ENCODE measurements around the gene ASIC4.

ASIC4 gene

DNA sequence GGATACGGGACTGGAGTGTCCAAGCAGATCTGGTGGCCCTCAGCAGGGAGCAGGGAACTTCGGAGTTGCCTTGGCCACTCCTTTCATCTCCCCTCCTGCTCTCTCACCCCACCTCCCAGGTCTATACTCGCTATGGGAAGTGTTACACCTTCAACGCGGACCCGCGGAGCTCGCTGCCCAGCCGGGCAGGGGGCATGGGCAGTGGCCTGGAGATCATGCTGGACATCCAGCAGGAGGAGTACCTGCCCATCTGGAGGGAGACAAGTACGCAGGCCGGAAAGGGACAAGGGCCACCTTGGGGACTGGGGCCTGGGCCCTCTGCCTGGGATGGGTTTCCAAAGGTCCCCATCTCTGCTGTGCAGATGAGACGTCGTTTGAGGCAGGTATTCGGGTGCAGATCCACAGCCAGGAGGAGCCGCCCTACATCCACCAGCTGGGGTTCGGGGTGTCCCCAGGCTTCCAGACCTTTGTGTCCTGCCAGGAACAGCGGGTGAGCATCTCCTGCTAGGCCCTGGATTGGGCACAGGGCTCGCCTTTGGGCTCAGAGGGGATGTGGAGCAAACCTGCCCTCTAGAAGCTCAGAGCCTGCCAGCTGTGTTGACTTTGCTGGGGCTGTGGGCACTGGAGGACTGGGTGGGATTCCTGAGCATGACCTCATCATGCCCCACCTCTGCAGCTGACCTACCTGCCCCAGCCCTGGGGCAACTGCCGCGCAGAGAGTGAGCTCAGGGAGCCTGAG is 17.5 kb downstream of the ASIC4 start:
- DNase-seq (ENCODE audit: low read depth in 3 of 3, low spot score in 1 of 3) = no peak

DNA sequence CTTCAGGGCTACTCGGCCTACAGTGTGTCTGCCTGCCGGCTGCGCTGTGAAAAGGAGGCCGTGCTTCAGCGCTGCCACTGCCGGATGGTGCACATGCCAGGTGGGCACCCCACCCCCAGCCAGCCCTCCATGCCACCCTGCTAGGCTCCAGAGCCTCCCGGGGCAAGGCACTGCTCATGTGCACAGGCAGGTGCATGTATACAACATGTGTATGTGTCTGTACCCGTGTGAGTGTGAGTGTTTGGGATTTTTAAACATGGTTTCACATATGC is 18.0 kb downstream of the ASIC4 start:
- DNase-seq (ENCODE audit: low read depth in 3 of 3, low spot score in 1 of 3) = no peak

DNA sequence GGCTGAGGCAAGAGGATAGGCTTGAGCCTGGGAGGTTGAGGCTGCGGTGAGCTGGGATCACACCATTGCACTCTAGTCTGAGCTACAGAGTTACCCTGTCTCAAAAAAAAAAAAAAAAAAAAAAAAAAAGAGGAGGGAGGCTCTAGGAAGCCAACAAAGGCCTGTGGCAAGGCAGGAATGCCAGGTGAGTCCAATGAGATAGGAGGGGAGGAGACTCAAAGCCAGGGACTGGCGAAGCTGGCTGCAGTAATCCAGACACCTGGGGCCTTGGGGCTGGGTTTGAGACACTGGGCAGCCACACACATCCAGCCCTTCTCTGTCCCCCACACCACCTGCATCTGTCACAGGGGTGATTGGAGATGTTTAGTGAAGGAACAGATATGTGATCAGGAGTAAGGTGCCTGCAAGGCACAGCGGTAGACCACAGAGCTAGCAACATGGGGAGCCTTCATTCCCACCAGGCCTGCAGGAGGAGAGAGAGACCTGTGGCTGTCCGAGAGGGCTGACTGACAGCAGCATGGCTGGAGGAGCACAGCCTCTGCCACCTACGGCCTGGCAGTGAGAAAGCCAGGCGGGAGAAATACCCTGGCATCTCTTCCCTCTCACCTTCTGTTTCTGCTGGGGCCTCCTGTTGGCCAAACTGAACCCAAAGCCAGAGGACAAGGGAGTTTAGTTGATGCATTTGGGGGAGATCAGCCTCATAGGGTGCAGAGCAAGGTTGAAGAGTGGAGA is 19.8 kb downstream of the ASIC4 start:
- DNase-seq (ENCODE audit: low read depth in 3 of 3, low spot score in 1 of 3) = no peak

DNA sequence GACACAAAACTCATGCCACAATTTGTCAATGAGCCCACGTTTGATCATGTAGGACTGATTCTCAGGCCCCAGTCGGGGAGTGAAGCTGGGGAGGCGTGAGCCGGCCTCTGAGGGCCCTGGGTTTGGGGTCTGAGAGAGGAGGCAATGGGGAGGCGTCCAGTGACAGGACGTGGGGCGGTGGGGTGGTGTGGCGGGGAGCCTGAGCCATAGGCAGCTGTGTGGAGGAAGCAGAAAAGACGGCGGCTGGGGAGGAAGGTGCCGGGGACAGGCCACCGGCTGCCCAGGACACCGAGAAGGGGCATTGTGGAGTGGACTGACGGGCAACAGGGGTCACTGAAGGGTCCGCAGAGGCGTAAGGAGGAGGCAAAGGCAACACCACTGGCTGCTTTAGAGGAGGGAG is 22.1 kb downstream of the ASIC4 start:
- no peak for DNase-seq (ENCODE audit: low read depth in 3 of 3, low spot score in 1 of 3)

DNA sequence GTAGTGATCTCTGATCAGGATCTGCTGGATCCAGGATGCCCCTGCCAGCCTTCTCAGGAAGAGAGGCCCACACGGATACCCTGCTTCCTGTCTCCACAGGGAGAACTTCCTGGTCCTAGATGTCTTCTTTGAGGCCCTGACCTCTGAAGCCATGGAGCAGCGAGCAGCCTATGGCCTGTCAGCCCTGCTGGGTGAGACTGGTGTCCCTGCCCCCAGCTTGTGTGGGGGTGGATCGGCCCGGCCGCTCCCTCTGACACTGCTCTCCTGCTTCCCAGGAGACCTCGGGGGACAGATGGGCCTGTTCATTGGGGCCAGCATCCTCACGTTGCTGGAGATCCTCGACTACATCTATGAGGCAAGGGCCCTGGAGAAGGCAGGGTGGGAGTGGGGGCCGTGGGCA is 22.7 kb downstream of the ASIC4 start:
- DNase-seq (ENCODE audit: low read depth in 3 of 3, low spot score in 1 of 3) = no peak

DNA sequence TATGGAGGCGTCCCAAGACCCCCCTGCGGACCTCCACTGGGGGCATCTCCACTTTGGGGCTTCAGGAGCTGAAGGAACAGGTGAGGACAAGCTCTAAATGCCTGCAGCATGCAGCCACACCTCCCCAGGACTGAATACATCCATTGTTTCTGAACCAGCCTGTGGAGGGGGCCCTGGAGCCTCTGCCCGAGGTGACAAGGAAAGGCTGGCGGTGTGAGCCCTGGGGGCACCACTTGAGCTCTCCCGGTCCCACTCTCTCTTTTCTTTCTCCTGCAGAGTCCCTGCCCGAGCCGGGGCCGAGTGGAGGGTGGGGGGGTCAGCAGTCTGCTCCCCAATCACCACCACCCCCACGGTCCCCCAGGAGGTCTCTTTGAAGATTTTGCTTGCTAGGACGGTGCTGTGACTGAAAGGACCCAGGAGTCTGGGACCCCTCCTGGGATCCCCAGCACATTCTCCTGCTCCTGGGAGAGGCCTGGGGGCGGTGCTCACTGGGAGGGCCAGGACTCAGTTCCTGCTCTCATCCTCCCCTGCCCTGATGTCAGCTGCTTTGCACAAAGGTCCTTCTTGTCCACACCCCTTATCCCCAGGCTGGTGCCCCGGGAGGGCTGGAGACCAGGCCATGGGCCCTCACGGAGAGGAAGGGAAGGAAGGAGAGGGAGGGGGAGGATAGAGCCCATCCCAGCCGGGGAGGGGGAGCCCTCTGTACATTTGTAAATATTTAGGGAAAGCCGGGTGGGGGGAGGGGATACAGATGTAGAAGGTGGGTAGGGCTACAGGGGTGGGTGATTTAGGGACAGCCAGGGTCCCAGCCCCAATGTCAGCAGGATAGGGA is 23.6 kb downstream of the ASIC4 start:
- DNase-seq (ENCODE audit: low read depth in 3 of 3, low spot score in 1 of 3) = no peak

DNA sequence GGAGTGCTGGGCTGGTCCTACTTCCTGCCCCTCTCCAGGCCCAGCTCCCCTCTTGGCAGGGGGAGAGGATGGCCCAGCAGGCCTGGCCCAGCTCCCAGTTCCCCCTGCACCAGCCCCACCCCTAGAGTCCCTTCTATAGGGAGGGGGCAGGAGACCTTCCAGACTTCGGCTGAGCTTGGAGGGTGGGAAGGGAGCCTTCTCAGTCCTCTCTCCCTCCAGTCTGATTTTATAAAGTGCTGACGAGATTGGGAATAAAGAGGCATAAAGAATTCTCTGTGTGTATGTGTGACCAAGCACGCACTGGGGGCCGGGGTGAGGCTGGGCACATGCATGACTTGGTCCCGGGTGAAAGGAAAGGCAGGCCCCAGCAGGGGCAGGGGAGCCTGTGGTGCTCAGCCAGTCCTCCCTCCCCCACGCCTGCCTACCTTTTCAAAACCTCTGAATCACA is 24.2 kb downstream of the ASIC4 start:
- DNase-seq (ENCODE audit: low read depth in 3 of 3, low spot score in 1 of 3) = no peak

DNA sequence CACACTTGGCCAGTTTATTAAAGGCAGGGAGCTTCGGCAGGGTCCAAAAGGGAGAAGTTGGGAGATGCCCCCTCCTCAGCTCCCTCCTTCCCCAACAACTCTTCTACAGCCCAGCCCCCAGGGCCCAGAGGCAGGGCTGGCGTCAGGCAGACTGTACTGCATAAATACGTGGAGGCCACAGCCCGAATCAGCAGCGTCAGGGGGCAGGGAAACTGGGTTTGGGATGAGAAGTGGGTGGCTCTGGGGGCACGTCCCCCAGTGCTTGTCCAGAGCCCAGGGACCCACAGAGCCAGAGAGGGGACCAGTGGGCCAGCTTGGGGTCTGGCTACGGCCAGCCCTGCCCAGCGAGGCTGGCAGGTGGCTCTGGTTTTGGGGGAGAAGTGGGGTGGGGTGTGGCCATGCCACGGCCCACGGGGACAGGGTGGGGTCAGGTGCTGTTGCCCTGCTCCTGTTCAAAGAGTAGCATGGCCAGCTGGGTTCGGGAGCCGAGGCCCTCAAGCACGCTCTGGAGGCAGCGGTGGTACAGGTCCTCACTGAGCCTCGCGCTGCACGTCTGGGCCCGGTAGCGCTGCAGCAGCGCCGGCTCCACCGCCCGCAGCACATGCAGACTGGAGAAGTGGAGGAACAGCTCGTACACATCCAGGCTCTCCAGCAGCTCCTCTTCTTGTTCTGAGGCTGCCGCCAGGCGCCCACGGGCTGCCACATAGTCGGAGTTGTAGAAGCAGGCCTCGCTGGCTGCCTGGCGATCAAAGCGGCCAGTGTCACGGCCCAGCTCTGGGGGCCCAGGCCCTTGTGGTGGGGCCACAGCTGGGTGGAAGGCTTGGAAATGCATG is 24.9 kb downstream of the ASIC4 start:
- no peak for DNase-seq (ENCODE audit: low read depth in 3 of 3, low spot score in 1 of 3)

DNA sequence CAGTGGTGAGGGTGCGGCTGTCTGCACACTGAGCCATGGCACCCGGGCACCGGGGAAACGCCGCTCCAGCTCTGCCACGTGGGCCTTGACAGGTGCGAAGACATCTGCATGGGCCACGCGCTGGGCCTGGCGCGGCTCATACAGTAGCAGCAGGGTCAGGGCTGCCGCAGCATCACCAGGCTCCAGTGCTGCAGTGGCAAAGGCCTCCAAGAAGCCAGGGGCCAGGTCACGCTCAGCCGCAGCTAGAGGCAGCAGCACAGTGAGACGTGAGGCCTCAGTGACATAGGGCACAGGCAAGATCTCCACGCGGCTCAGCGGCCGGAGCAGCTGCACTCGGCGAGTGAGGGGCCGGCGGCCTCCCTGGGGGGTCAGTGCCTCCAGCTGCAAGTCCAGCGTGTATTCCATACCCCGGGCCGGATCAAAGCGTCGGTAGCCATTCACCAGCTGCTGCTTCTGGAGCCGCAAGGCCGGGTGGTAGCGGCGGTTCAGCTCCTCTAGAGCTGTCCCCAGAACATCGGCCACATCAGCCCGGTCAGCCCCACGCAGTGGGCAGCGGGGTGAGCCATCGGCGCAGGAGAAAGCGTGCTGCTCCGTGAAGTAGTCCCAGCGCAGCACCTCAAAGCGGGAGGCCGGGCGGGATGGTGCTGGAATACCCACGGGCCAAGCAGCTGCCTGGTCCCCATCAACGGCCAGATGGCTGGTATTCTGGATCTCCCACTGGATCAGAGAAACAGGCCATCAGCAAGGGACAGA is 25.8 kb downstream of the ASIC4 start:
- no peak for DNase-seq (ENCODE audit: low read depth in 3 of 3, low spot score in 1 of 3)

DNA sequence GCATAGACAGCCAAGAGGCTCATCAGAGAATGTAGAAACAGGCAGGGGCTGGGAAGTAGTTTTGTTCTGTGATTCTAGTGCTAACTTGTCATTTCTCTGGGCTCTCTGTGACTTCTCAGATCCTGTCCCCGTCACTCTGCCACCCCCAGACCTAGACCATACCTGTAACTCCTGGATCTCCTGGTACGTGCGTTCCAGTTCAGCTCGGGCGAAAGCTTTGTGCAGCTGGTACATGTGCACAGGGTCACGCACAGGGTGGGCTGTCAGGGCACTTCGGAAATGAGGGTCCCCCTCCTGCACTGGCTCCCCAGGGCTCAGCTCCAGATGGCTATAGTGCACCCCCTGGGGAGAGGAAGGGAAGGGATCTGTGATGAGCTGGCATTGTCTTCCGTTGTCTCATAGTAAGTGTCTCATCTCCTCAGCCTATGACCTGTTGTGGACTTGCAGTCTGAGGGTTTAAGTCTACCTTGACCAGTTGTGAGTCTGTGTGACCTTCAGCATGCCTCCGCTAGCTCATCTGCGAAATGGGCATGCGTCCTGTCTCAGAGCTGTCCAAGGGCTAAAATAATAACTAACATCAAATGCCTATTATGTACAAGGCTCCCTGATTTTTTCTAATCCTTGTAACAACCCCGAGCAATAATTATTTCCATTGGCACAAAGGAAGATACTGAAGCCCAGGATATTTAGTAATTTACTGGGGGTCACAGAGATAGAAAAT is 26.7 kb downstream of the ASIC4 start:
- no peak for DNase-seq (ENCODE audit: low read depth in 3 of 3, low spot score in 1 of 3)

DNA sequence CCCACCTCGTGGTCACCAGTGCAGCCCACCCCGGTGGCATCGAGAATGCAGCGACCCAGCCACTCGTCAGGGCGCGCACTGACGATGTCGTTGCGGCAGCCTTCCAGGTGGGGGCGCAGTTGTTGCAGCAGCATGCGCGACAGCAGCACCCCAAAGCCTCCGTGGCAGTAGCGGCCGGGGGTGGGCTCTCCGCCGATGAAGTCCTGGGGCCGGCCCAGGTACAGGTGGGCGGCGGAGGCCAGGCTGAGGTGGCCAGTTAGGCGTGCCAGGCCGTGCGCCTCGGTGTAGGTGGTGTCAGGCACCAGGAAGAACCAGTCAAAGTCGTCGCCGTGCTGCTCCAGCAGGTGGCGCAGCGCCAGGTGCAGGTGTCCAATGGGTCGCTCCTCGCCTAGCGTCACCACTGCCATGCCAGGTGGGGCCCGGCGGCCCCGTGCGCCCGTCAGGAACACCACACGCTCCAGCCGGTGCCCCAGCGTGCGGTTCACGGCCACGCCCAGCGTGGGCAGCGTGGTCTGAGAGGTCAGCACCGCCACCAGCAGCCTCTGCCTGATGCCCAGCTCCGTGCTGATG is 27.4 kb downstream of the ASIC4 start:
- DNase-seq (ENCODE audit: low read depth in 3 of 3, low spot score in 1 of 3) = peak; percentile 64 to 82 (median 65)

DNA sequence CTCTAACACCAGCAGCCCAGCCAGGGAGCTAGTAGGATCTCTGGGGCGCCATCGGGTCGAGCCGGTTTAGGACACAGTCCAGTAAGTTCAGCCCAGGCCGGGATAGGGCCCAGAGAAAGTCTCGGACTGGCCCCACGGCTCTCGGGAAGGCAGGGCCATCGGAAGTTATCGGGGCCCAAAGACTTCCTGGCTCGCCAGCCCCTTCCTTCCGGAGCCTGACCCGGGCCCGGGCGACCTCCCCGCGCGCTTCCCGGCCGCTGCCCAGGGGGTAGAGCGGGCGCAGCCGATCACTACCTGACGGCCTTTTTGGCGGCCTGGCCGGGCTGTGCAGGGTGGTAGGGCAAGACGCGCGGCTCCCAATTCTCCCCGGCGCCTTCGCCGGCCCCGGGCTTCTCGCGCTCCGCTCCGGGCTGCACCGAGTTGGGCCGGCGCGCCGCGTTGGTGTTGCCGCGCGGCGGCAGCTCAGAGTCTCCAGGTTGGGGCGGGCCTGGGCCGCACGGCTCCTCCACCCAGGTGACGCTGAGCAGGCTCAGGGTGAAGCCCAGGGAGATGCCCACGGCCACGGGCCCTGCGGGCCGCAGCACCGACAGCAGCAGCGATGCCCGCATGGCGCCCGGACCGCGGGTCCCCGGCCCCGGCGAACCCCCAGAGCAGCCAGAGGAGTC is 28.8 kb downstream of the ASIC4 start:
- no peak for DNase-seq (ENCODE audit: low read depth in 3 of 3, low spot score in 1 of 3)

DNA sequence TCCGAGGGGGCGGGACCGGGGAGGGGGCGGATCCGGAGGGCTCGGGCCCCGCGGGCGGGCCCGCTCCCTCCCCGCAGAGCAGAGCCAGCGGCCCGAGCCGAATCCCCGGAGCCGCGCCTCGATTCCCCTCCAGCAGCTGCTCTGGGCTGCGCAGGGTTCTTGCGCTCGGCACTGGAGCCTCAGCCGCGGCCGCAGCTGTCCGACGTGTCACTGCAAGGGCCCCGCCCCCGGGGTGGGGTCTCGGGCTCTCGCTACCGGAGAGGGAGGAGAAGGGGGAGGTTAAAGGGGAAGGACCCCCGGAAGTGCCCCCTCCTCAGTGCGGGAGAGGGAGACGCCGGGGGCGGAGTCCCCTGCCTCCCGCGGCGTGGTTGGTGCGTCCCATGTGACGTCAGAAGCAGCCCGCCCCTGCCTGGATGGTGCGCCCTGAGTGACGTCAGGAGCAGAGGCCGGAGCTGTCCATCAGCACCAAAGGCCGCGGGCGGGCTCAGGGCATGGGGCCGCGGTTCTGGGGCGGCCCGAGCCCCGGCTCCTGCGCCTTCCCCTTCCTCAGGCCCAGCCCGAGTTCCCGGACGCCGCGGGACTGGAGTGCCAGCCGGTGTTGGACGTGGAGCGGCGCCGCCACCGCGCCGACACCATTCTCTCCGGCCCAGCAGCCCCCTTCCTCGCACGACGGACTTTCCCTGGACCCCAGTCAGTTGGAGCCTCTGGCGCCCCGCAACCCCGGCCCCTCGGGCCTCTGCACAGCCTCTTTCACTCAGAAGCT is 29.5 kb downstream of the ASIC4 start, which contains the start of the genes CHPF and TMEM198:
CHPF (minus strand) TSS at position 214 of the 763 bp plus-strand sequence. CDS start 271 bp downstream, outside the sequence.
TMEM198 (plus strand) TSS at position 433 of the 763 bp plus-strand sequence. CDS start 700 bp downstream, outside the sequence.
- DNase-seq (ENCODE audit: low read depth in 3 of 3, low spot score in 1 of 3) = peak; percentile 77 to 85 (median 81)

DNA sequence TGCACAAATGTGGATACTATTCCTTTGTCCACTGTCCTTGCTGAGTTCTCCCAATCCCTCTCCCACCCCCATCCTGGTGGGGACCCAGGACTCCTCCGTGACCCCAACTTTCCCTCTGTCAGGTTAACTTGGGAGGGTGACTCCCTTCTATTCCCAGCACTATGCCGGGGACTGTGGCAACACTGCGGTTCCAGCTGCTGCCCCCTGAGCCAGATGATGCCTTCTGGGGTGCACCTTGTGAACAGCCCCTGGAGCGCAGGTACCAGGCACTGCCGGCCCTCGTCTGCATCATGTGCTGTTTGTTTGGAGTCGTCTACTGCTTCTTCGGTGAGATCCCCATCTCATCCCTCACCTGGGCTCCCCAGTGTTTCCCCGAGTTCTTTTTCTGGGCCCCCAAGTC is 30.3 kb downstream of the ASIC4 start:
- no peak for DNase-seq (ENCODE audit: low read depth in 3 of 3, low spot score in 1 of 3)

DNA sequence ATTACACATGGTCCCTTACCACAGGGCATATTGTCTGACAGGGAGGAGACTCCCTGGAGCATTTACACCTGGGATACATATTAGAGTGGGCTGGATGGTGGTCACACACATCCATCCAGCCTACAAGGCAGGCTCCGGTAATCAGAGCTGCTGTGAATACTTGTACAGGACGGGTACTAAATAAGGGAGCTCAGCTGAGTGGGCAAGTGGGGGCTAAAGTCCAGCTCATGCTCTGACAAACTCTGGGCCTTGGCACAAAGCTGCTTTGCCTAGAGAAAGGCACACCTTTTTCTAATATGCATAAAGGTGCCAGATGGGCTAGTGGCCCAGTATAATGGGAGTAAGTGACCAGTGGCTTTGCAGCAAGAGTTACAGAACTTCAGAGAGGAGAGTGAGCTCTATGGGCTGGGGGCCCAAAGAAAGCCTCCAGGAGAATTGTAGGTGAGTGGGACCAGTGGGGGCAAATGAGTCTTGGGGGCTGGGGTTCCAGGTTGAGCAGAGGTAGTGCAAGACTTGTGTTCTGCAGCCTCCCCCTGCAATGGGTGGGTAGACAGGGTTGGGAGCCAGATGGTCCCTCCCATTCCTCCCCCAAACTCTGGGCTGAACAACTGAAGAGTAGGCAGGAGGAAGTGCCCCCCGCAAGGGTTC is 31.1 kb downstream of the ASIC4 start:
- DNase-seq (ENCODE audit: low read depth in 3 of 3, low spot score in 1 of 3) = no peak

DNA sequence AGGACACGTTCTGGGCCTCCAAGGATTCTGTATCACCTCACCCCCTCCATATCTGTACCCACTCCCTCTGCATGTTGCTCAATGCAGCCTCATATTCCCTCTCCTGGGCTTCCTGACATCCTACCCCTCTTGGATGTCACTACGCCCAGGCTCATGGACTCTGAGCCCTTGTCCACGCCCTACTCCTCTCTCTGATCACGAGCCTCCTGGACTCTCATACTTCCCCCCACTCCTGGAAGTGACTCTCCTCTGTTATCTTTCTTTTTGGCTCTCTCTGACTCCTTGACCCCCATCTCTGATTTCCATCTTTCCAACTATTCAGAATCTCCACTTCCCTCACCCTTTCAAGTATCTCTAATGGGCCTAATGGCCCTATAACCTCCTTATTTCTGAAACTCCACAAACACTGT is 31.7 kb downstream of the ASIC4 start:
- DNase-seq (ENCODE audit: low read depth in 3 of 3, low spot score in 1 of 3) = no peak

DNA sequence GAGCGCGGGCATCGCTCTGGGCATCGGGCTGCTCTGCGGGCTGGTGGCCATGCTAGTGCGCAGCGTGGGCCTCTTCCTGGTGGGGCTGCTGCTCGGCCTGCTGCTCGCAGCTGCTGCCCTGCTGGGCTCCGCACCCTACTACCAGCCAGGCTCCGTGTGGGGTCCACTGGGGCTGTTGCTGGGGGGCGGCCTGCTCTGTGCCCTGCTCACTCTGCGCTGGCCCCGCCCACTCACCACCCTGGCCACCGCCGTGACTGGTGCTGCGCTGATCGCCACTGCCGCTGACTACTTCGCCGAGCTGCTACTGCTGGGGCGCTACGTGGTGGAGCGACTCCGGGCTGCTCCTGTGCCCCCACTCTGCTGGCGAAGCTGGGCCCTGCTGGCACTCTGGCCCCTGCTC is 33.3 kb downstream of the ASIC4 start:
- no peak for DNase-seq (ENCODE audit: low read depth in 3 of 3, low spot score in 1 of 3)

Measured in stimulated activated CD4-positive, alpha-beta T cell treated with anti-CD3 and anti-CD28 coated beads, TNF-alpha, amount 100 ng/mL, for 1 hour (primary cell).